ENCODE measurements around the gene EGFR.

Gene EGFR

DNA sequence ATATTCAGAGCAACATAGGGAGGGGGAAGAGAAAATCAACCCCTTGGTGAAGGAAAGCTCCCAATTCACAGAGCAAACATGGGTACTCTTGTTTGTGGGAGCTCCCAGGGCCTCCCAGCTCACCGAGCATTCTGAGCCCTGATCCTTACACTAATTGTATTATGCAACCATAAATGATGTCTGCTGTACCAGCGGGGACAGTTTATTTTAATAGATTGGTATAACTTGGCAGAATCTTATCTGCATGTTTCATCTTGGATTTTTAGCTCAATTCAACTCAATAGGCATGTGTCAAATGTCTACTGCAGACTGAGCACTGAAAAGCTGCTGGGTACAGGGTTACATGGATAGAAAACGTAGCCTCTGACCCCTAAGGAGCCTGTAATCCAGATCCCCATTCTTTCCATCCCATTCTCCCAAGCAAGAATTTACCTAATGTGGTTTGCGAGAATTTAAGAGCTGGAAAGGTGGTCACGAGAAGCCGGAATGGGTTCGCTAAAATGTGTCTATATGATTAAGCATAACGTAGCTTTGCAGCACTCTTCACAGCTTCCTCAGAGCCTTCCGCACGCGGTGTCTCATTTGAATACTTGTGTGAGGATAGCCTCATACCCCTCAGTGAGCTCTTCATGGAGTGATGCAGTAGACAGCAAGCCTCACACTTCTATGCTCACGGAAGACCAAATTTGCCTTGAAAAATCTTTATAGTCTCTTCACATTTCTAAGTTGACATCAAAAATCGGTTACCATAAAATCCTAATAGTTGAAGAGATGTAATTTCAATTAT, 18.3 kb downstream of the EGFR start:
- DNase-seq (ENCODE audit: low spot score): no peak

- DNase-seq (ENCODE audit: low spot score): no peak
Observed at GRCh38 chr7:55043691-55044370, 25.0 kb downstream of the EGFR start.

DNA sequence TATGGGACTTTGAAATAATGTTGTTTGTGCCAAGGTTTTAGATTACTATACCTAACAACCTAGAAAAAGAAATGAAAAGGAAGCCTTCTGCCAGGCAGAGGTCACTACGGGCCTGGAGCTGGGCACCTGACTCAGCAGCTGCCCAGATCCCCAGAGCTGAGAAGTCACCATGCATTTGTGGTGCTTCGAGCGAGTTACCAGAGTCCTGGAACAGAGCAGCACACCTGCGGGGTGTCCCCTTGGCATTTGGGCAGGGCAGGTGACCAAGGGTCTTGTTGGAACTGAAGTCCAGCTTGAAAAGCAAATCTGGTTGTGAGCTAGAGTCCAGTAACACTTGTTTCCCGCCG, 25.5 kb downstream of the EGFR start:
- no peak for DNase-seq (ENCODE audit: low spot score)

DNA sequence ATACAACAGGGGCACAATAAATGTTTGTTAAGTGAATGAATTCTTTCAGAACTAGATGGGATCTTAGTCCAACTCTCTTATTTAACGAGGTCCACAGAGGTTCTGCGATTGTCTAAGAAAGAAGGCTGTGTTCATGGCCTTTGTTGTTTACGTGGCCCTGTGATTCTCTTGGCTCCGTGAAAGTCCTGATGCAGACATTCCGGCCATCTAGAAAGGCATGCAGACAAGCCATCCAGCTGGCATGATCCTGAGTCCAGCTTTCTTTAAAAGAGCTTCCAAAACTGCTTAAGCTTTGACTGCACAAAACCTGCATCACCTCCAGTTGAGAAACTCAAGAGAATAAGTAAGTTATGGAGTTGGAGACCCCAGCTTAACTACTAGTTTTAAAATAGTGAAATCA, 26.0 kb downstream of the EGFR start:
- no peak for DNase-seq (ENCODE audit: low spot score)

DNA sequence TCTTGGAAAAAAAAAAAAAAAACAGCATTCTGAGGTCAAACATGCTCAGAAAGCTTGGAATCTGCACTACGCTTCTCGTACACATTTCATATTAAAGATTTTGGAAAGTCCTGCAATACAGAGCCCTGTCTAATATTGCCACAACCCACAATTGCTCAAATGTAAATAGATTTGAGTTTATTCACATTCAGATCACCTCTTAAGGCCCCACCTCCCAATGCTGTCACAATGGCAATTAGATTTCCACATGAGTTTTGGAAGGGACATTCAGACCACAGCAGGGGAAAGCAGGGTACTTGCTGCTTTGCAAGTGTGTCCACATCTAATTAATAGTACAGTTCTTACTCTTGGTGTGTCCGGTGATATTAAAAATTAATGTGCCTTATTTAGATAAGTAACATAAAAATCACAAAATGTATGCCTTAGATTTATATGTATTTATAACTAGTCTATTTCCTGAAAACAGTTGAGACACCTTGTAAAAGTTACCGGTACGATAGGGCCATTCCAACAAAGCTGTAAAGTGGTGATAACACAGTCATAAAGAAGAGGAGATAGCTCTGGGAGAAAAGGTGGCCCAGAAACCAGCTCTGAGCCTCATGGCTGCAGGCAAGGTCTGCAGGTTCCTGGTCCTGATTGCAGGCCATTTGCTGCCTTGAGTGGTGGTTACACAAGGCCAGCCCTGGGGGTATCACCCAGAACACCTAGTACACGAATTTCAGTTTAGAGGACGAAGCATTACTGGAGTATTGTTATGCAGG, 27.9 kb downstream of the EGFR start:
- DNase-seq (ENCODE audit: low spot score): no peak

- DNase-seq (ENCODE audit: low spot score): no peak
Observed at GRCh38 chr7:55048221-55048859, 29.5 kb downstream of the EGFR start.

- DNase-seq (ENCODE audit: low spot score): no peak
Observed at GRCh38 chr7:55050281-55050680, 31.5 kb downstream of the EGFR start.

- DNase-seq (ENCODE audit: low spot score): no peak
Observed at GRCh38 chr7:55052081-55052480, 33.3 kb downstream of the EGFR start.

DNA sequence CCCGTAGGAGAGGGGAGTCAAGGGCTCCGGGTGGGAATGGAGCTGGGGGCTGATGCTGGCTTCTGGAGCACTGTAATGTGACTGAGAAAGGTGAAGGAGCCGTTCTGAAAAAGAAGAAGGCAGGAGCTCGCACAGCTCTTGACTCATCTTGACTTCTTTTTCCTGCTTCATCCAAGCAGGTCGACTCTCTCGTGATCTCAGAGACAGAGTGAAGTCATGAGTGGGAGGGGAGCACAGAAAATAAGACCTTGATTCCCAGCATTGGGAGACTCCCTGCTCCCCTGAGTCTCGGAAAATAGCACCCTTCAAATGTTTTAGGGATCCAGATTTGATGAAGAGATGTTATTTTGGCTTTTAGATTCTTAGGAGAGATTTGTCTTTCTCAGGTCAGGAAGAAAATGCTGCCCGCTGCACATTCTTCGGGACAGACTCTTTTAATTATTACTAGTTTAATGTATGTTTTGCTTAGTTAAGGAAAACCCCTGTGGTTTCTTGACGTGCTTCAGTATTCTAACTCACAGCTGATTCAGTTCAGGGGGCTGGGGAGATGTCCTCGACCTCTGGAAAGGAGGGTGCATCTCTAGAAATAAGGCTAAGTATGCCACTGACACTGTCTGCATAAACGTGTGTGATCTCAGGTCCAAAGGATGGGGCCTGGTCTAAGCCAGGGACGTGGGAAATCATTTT, 34.1 kb downstream of the EGFR start:
- DNase-seq (ENCODE audit: low spot score): no peak

DNA sequence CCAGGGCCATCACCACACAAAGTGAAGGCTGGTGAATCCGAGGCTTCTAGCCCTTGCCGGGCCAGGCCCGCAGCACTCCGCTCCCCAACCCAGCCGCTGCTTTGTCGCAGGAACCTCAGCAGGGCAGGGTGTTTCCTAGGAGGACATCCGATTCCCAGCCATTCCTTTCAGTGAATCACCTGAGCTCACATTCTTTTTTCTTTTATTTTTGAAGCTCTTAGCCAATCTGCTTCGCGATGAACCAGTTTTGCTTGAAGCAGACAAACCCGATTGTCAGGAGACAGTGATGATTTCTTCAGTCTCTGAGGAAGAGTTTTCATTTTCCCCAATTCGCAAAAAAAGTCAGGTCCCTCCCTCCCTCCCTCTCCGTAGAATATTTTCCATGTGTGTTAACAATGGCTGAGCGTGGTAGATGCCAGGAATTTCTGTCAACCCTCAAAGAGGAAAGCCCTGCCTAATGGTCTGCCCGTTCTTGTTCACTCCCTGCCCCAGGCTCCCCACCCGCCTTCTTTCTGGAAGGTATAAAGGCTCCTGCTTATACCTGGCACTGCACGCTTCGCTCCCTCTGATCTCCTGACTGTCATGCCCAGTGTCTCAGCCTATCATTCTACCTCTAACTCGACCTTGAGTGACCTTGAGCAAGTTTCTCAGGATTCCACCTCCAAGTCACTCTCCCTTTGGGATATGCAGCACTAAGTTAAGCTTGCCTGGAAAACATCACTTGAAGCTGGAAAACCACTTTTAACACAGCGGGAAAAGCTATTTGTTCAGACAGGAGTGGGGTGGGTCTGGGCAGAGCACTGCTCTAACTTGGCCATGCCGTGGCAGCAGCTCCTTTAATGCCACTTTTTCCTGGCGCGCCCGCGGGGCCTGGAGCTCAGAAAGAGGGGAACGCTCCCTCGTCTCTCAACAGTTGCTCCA, 35.1 kb downstream of the EGFR start:
- no peak for DNase-seq (ENCODE audit: low spot score)

DNA sequence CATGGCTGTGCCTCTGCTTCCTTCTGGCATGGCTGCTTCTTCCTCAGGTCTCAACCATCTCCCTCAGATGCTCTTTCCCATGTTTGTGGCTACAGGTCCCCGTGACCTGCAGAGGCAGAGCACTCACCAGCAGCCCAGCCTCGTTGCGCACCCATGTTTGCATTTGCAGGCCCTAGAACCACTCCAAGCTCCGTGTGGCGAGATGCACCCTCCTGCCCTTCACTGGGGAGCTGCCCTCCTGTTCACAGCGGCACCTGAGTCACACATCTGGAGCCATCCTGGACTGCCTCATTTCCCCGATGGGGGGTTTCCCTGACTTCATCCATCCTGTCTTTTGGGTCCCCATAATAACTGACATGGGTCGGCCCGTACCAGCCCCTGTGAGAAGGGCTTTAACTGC, 35.9 kb downstream of the EGFR start:
- no peak for DNase-seq (ENCODE audit: low spot score)

GRCh38 chr7:55055479-55055878, 36.7 kb downstream of the EGFR start:
- DNase-seq (ENCODE audit: low spot score): no peak

DNA sequence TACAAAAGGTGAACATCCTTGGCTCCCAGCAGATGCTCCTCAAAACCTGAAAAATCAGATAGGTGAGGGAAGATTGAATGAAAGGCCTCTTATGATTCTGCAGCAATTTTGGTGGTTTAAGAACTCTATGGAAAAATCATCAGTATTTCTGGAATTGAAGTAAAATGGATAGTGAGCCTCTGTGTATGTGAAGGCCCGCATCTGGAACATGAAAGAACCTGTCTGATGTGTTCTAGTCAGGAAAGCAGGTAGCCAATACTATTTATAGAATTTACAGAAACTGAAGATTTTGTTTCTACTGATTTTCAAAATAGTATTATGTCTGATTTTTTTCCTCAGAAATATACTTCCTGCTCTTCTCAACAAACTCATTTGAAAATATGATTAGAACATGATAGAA, 37.3 kb downstream of the EGFR start:
- DNase-seq (ENCODE audit: low spot score): no peak

GRCh38 chr7:55056577-55057480, 38.0 kb downstream of the EGFR start:
- DNase-seq (ENCODE audit: low spot score): no peak

GRCh38 chr7:55058314-55058713, 39.5 kb downstream of the EGFR start:
- DNase-seq (ENCODE audit: low spot score): no peak

DNA sequence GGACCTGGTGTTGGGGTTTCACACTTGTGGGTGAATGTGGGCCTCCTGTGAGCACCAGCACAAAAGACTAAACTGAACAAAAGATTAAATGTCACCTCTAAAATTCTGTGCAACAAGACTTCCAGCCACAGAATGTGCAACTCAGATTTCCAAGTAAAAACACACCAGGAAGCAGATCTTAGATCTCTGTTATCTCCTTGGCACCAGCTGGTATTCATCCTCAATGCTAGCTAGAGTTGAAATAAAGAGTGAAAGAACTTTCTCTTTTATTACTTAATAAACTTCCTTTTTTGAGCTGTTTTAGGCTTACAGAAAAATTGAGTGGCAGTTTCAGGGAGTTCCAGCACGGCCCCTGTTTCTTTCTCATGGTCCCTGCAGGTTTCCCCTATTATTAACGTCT, 40.2 kb downstream of the EGFR start:
- no peak for DNase-seq (ENCODE audit: low spot score)

DNA sequence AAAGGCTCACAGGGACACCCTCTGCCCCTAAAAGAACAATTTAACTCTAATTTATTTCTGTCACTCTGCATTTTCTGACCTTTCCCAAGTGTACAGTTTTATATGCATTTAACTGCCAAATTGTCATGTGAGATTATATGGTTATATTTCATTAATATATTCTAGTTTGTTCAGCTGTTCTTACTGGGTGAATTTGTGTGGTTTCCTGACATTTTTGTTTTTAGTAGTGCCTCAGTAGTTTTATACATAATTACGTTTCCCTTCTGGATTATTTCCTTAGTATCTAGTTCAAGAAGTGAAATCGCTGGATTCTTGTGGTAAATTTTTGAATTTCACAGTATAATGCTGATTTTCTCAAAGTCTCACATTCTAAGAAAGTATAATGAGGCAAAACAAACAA, 41.3 kb downstream of the EGFR start:
- no peak for DNase-seq (ENCODE audit: low spot score)

DNA sequence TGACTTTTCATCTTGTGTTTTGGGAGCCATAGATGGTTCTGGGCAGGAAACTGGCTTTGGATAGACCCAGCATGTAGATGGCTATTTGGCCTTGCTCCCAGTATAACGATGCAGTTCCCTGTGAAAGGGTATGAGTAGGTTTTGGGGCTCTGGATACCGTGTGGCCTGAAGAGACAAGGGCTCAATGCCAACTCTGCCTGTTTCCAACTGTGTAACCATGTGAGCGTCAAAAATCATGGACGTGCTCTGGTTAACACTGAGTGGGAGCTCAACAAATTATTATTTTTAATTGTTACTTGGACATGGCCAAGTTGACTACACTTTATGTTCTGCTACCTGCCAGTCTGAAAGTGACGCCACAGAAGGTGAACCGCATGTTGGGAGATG, 41.8 kb downstream of the EGFR start:
- DNase-seq (ENCODE audit: low spot score): no peak

DNA sequence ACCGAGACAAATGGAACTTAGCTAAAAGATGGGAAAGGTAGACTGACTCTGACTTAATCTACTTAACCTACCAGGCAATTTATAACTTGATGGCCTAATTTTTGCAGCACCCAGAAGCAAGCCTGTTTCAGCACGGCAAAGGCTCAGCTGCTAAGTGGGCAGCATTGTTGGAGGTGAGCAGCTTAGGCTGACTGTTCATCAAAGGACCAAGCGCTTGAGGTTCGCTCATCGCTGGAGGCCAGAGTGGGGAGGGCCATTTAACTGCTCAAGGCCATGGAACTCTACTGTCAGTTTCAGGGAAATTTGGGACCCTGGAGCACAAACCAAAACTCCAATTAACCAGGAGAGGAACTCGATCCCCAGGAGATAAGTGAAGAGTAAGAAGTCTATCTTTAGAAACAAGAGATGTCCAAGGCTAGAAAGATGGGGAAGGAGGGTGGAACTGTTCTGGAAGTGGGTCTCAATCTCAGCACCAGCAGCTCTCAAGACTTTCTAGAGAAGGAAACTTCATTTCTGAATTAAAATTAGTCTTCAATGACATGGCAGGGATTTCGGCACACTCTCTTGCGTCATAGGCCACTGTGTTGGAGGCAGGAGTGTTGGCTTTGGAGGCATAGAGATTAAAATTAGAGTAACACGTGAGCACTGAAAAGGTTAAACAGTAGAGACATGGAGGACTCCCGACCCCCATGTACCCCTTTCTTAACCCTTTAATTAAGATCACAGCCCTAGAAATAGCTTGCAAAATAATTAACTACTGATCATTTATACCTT, 43.1 kb downstream of the EGFR start:
- no peak for DNase-seq (ENCODE audit: low spot score)
